Endometrial microvascular endothelial cells (primary cell): ENCODE measurements around the gene PPP1R16B. TPM values are rescaled to one million over a fixed set of nuclear protein-coding genes. Genes with fewer than 3 reads are reported as not detected.

Source experiments
- in situ Hi-C: cut with HindIII; loops from 2 replicates; pipeline ENCODE4 v1.10.0; 2017; ENCODE audit warnings: low sequenced_read_pairs, low pct_unique_long_range_greater_than_20kb; ENCODE audit errors: inconsistent ontology term
- total RNA-seq: library from RNA; depleted of rRNA; stranded (reverse); fragments of >200 nt; gene quantifications from one replicate; pipeline ENCODE4 v1.2.3, GENCODE V29; 2015; ENCODE audit errors: inconsistent ontology term

PPP1R16B gene
- 15.5 TPM for total RNA-seq

DNA sequence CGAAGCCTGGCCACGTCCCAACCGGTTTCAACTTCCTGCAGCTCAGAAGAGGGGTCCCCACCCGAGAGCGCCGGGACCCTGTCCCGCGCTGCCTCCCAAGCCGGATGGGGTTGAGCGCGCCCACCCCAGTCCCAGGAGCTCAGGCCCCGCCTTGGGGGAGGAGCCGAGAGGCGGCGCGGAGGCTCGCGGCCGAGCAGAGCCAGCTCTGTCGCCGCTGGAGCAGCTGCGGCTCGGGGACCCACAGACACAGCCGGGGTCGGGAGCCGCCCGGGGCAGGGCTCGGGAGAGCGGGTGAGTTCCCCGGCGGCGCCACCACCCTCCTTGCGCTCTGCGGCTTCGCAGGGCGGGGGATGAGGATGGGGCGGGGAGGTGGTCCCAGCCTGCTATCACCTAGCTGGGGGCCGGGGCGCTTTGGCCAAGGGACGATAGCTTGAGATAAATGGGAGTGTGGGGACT lies at the start of gene PPP1R16B:
Gene PPP1R16B, plus strand, starts transcription at position 196 of the 456 bp plus-strand sequence. CDS start 30,229 bp downstream, outside the sequence.
- in situ Hi-C loops: no loop called here

DNA sequence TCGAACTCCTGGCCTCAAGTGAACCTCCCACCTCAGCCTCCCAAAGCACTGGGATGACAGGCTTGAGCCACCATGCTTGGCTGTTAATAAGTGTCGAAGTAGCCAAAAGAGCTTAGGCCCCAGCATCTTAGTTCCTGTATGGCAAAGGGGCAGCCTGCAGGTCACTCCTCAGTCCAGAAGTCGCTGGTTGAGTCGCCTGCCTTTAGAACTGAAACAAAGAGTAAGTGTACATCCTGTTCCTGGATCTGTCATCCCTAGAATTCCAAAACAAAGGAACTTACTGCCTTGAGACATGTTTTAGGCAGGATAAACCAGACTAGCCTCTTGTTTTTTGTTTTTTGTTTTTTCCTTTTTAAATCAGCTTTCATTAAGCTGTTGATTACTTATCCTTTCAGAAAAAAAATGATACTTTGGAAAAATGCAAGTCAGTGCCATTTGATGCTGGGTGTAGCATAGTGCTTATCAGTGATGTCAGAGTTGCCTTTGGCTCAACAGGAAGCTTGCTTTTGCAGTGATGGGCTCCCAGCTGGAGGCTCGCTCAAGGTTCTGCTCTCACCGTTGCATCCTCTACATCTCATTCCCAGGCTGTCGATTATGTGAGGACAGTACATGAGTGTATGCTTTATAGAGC lies 48.2 kb upstream of the PPP1R16B start:
- in situ Hi-C loops: no loop called here

DNA sequence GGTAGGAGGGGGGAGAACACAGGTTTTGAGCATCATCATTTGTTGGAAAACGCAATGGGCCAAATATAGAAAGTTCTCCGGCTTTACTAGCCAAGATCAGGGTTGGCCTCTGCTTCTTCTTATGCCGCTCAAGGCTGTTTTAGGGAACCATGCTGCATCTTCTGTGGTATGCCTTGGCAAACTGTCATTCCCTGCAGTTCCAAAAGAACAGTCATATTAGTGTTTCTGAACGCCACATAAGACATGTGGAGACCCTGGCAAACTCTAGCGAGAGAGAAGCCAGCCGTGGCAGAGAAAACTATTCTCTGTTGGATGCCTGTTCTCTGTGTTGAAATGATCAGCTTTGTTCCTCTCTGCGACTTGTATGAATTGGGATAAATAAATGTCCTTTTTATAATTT lies 46.4 kb upstream of the PPP1R16B start:
- in situ Hi-C loops: no loop called here

DNA sequence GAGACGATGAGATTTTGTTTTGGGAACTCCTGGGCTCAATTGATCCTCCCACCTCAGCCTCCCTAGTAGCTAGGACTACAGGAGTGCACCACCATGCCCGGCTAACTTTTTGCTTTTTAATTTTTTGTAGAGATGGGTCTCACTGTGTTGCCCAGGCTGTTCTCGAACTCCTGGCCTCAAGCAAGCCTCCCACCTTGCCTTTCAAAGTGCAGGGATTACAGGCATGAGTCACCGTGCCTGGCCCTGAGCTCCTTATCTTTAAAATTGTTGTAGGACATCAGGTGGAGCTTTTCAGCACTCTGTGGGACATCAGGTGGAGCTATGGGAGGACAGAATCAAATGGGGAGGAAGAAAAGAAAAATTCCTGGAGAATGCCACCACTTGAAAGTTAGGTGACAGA lies 44.5 kb upstream of the PPP1R16B start:
- in situ Hi-C loops: no loop called here

GRCh38 chr20:38762174-38762573 lies 43.3 kb upstream of the PPP1R16B start:
- in situ Hi-C loops: no loop called here

- in situ Hi-C loops: no loop called here
Observed at GRCh38 chr20:38763616-38764015, 41.9 kb upstream of the PPP1R16B start.

- in situ Hi-C loops: no loop called here
Observed at GRCh38 chr20:38764567-38765318, 40.8 kb upstream of the PPP1R16B start.

GRCh38 chr20:38766071-38766470 lies 39.4 kb upstream of the PPP1R16B start:
- in situ Hi-C loops: no loop called here

- in situ Hi-C loops: no loop called here
Observed at GRCh38 chr20:38769376-38770295, 35.9 kb upstream of the PPP1R16B start.

GRCh38 chr20:38770546-38770945 lies 35.0 kb upstream of the PPP1R16B start:
- in situ Hi-C loops: no loop called here

DNA sequence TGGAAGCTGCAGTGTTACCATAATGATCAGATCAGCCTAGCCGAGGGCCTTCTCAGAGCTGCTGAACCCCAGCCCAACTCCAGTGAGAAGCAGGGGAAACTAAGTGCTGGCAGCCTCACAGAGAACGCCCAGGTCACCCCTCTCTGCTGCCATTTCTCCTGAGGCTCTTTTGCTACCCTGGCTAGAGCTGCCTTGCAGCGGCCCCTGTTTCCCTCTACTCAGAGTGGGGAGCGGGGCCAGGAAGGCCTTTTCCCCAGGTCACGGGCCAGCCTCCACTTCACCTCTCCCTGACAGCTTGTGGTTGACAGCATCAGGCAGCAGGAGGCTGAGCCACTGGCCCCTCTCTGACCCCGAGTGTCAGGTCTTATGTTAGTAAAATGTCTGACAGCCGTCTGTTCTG lies 34.5 kb upstream of the PPP1R16B start:
- in situ Hi-C loops: no loop called here

GRCh38 chr20:38771621-38772020 lies 33.9 kb upstream of the PPP1R16B start:
- in situ Hi-C loops: no loop called here

DNA sequence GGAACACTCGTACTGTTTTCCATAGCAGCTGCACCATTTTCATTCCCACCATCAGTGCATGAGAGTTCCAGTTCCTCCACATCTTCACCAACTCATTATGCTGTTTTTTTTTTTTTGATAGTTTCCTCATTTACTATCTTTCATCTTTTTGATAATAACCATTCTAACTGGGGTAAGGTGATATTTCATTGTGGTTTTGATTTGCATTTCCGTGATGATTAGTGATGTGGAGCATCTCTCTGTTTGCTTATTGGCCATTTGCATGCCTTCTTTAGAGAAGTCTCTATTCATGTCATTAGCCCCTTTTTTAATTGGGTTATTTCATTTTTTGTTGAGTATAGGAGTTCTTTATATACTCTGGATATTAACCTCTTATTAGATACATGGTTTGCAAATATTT lies 31.3 kb upstream of the PPP1R16B start:
- in situ Hi-C loops: no loop called here

DNA sequence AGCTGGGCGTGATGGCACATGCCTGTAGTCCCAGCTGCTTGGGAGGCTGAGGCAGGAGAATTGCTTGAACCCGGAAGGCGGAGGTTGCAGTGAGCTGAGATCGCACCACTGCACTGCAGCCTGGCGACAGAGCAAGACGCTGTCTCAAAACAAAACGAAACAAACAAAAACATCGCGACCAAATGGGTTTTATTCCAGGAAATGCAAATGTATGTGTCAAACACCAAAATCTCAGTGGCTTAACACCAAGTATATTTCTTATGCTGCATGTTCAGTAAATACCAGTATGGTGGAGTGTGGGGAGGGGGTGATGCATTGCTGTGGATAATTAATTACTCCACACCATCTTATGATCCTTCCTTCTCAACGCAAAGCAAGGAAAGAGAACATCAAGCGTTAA lies 29.1 kb upstream of the PPP1R16B start:
- in situ Hi-C loops: no loop called here

DNA sequence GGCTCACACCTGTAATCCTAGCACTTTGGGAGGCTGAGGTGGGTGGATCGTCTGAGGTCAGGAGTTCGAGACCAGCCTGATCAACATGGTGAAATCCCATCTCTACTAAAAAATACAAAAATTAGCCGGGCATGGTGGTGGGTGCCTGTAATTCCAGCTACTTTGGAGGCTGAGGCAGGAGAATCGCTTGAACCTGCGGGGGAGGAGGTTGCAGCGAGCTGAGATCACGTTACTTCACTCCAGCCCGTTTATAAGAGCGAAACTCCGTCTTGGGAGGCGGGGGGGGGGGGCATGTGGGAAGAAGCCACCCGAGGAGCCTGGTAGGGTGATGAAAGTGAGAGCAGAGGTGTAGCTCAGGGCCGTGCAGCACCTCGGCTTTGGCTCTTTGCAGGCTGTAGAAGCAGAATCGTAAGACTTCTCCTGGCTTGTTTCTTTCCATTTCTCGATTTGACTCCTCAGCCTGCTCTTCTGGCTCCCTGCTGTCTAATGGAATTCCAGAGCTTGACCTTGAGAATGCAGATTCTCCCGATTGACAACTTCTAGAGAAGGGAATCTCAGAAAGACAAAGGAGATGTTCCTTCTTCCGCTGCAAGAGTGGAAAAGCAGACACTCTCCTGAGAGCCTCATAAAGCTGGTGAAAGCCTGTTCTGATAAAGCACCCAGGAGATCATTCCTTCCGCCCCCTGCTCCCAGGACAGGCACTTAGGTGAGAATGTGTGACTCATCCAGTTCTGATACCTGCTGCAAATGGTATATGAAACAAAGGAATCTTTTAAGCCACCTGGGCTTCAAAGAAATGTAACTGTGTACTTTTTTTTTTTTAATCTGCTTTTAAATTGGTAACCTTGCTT lies 26.0 kb upstream of the PPP1R16B start:
- in situ Hi-C loops: no loop called here

- in situ Hi-C loops: no loop called here
Observed at GRCh38 chr20:38782275-38782674, 23.2 kb upstream of the PPP1R16B start.

DNA sequence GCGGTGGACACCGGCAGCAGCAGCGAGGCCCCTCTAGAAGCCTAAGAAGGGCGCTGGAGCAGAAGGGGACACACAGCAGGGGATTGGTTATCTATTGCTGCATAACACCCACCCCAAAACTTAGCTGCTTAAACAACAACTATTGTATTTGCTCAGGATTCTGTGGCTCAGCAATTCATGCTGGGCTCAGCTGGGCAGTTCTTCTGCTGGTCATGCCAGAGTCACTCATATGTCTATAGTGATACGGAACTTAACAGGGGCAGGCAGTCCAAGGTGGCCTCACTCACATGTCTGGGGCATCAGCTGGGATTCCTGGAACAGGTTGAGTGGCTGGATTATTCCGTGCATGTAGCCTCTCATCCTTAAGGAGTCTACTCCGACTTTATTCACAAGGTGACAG lies 17.6 kb upstream of the PPP1R16B start:
- in situ Hi-C loops: no loop called here

GRCh38 chr20:38789503-38790199 lies 15.8 kb upstream of the PPP1R16B start:
- in situ Hi-C loops: no loop called here
